Measurements from ENCODE around the gene CAP1.

- TF ChIP-seq CTCF (IDR thresholded peaks at IDR 0.05) (no peak), POLR2AphosphoS5 (IDR thresholded peaks at IDR 0.05) (no peak), POLR2A (IDR thresholded peaks at IDR 0.05; ENCODE audit: low read depth) (no peak), EP300 (IDR thresholded peaks at IDR 0.05) (no peak)
These were observed 10.3 kb downstream of the CAP1 start for GRCh38 chr1:40050863-40051262.

Data from esophagus muscularis mucosa (tissue), 4 donors.